ENCODE data around the gene PAK1IP1.
"Not testable (repeated sequence)": the region's sequence is repeated elsewhere in the genome, so short reads cannot be mapped to it uniquely, and the experiment has no call there.

Gene PAK1IP1

GRCh38 chr6:10719296-10719963, 24.7 kb downstream of the PAK1IP1 start:
- H3K79me2 ChIP-seq (ENCODE audit: insufficient read depth, low read length) = peaks cover 12% of the 10 kb centered on the region
- H2AFZ ChIP-seq (ENCODE audit: low read length) = no peak overlapping the region
- TF ChIP-seq CTCF (conservative IDR thresholded peaks at IDR 0.05; ENCODE audit: low read length) = no peak
- TF ChIP-seq EZH2phosphoT487 (IDR thresholded peaks at IDR 0.05; ENCODE audit: borderline replicate concordance) = no peak
- peak overlapping the region; percentile 48 for H3K9ac ChIP-seq (ENCODE audit: low read depth, low read length, poor library complexity, severe bottlenecking)
- H3F3A ChIP-seq (ENCODE audit: low read depth) = no peaks in the 10 kb centered on the region
- H3K4me2 ChIP-seq (ENCODE audit: low read depth, low read length, poor library complexity, severe bottlenecking) = no peak overlapping the region
- H3K9me2 ChIP-seq (replicated peaks; ENCODE audit: low read depth, low read length) = no peaks in the 10 kb centered on the region
- H4K20me1 ChIP-seq (ENCODE audit: insufficient read depth, low read length, poor library complexity, severe bottlenecking) = no peaks in the 10 kb centered on the region
- H3K4me3 ChIP-seq (ENCODE audit: low read length, poor library complexity, severe bottlenecking) = no peak overlapping the region
- H3K9me3 ChIP-seq (ENCODE audit: insufficient read depth, low read depth, low read length) = no peaks in the 10 kb centered on the region
- H3K36me3 ChIP-seq (ENCODE audit: insufficient read depth, low read length) = no peaks in the 10 kb centered on the region
- peaks cover 24% of the 10 kb centered on the region for H3K4me1 ChIP-seq (ENCODE audit: insufficient read depth, low read length, poor library complexity, severe bottlenecking)
- no peaks in the 10 kb centered on the region for H3K27me3 ChIP-seq (ENCODE audit: insufficient read depth, low read length, poor library complexity, severe bottlenecking)

- H4K20me1 ChIP-seq (ENCODE audit: insufficient read depth, low read length, poor library complexity, severe bottlenecking) = no peaks in the 10 kb centered on the region
- peaks cover 16% of the 10 kb centered on the region for H3K79me2 ChIP-seq (ENCODE audit: insufficient read depth, low read length)
- peak overlapping the region; percentile 66 for H3K4me3 ChIP-seq (ENCODE audit: low read length, poor library complexity, severe bottlenecking)
- no peaks in the 10 kb centered on the region for H3K9me2 ChIP-seq (replicated peaks; ENCODE audit: low read depth, low read length)
- H3K4me2 ChIP-seq (ENCODE audit: low read depth, low read length, poor library complexity, severe bottlenecking) = peak overlapping the region; percentile 43
- no peaks in the 10 kb centered on the region for H3K9me3 ChIP-seq (ENCODE audit: insufficient read depth, low read depth, low read length)
- H3F3A ChIP-seq (ENCODE audit: low read depth) = no peaks in the 10 kb centered on the region
- H3K9ac ChIP-seq (ENCODE audit: low read depth, low read length, poor library complexity, severe bottlenecking) = peak overlapping the region; percentile 71
- TF ChIP-seq EZH2phosphoT487 (IDR thresholded peaks at IDR 0.05; ENCODE audit: borderline replicate concordance) = no peak
- TF ChIP-seq CTCF (conservative IDR thresholded peaks at IDR 0.05; ENCODE audit: low read length) = no peak
- H3K27me3 ChIP-seq (ENCODE audit: insufficient read depth, low read length, poor library complexity, severe bottlenecking) = no peaks in the 10 kb centered on the region
- H3K4me1 ChIP-seq (ENCODE audit: insufficient read depth, low read length, poor library complexity, severe bottlenecking) = peaks cover 29% of the 10 kb centered on the region
- no peak overlapping the region for H2AFZ ChIP-seq (ENCODE audit: low read length)
- H3K36me3 ChIP-seq (ENCODE audit: insufficient read depth, low read length) = no peaks in the 10 kb centered on the region
Observed at GRCh38 chr6:10719964-10720264, 25.1 kb downstream of the PAK1IP1 start.

GRCh38 chr6:10720265-10720959, 25.6 kb downstream of the PAK1IP1 start:
- Histone ChIP-seq H3K9me3 (ENCODE audit: insufficient read depth, low read depth, low read length) (no peaks in the 10 kb centered on the region), H3K4me2 (ENCODE audit: low read depth, low read length, poor library complexity, severe bottlenecking) (peak overlapping the region; percentile 43), H3K9ac (ENCODE audit: low read depth, low read length, poor library complexity, severe bottlenecking) (peak overlapping the region; percentile 71), H3K36me3 (ENCODE audit: insufficient read depth, low read length) (no peaks in the 10 kb centered on the region), H3K27me3 (ENCODE audit: insufficient read depth, low read length, poor library complexity, severe bottlenecking) (no peaks in the 10 kb centered on the region), H3K9me2 (replicated peaks; ENCODE audit: low read depth, low read length) (no peaks in the 10 kb centered on the region), H3K4me1 (ENCODE audit: insufficient read depth, low read length, poor library complexity, severe bottlenecking) (peaks cover 31% of the 10 kb centered on the region), H4K20me1 (ENCODE audit: insufficient read depth, low read length, poor library complexity, severe bottlenecking) (no peaks in the 10 kb centered on the region), H2AFZ (ENCODE audit: low read length) (no peak overlapping the region), H3K4me3 (ENCODE audit: low read length, poor library complexity, severe bottlenecking) (peak overlapping the region; percentile 66), H3K79me2 (ENCODE audit: insufficient read depth, low read length) (peaks cover 21% of the 10 kb centered on the region), H3F3A (ENCODE audit: low read depth) (no peaks in the 10 kb centered on the region)
- no peak for TF ChIP-seq EZH2phosphoT487 (IDR thresholded peaks at IDR 0.05; ENCODE audit: borderline replicate concordance)
- no peak for TF ChIP-seq CTCF (conservative IDR thresholded peaks at IDR 0.05; ENCODE audit: low read length)

- not testable (repeated sequence) for H3K9me3 ChIP-seq (ENCODE audit: insufficient read depth, low read depth, low read length); H4K20me1 ChIP-seq (ENCODE audit: insufficient read depth, low read length, poor library complexity, severe bottlenecking); H3K9me2 ChIP-seq (replicated peaks; ENCODE audit: low read depth, low read length); H3K36me3 ChIP-seq (ENCODE audit: insufficient read depth, low read length); H3K27me3 ChIP-seq (ENCODE audit: insufficient read depth, low read length, poor library complexity, severe bottlenecking); H2AFZ ChIP-seq (ENCODE audit: low read length); H3F3A ChIP-seq (ENCODE audit: low read depth)
- H3K9ac ChIP-seq (ENCODE audit: low read depth, low read length, poor library complexity, severe bottlenecking) = peak overlapping the region; percentile 71
- H3K4me3 ChIP-seq (ENCODE audit: low read length, poor library complexity, severe bottlenecking) = peak overlapping the region; percentile 66
- peaks cover 31% of the 10 kb centered on the region for H3K4me1 ChIP-seq (ENCODE audit: insufficient read depth, low read length, poor library complexity, severe bottlenecking)
- peaks cover 26% of the 10 kb centered on the region for H3K79me2 ChIP-seq (ENCODE audit: insufficient read depth, low read length)
- peak overlapping the region; percentile 90 for H3K4me2 ChIP-seq (ENCODE audit: low read depth, low read length, poor library complexity, severe bottlenecking)
Observed at GRCh38 chr6:10720960-10721849, 26.4 kb downstream of the PAK1IP1 start.

Data from Loucy (cell line).